Activated CD4-positive, alpha-beta T cell treated with anti-CD3 and anti-CD28 coated beads, Interleukin-2, amount 10 ng/mL, durations not matched to agents 24 days and 14 days (primary cell): ENCODE measurements around the gene NQO2. TPM values are rescaled to one million over a fixed set of nuclear protein-coding genes. Genes with fewer than 3 reads are reported as not detected.
"Not testable (repeated sequence)": the region's sequence is repeated elsewhere in the genome, so short reads cannot be mapped to it uniquely, and the experiment has no call there.

Source experiments
- DNase-seq: peaks from one replicate; pipeline ENCODE4 v3.0.0; 2022
- H3K27ac Mint-ChIP-seq: one replicate; pipeline ENCODE4 v1.8.0; 2022; ENCODE audit warnings: mild to moderate bottlenecking, mixed read lengths
- H3K27me3 Mint-ChIP-seq: one replicate; pipeline ENCODE4 v1.8.0; 2022; ENCODE audit warnings: mixed read lengths
- H3K36me3 Mint-ChIP-seq: one replicate; pipeline ENCODE4 v1.8.0; 2022; ENCODE audit warnings: low read depth, mild to moderate bottlenecking, mixed read lengths
- H3K4me1 Mint-ChIP-seq: one replicate; pipeline ENCODE4 v1.8.0; 2021; ENCODE audit warnings: mixed read lengths
- H3K4me3 Mint-ChIP-seq: one replicate; pipeline ENCODE4 v1.8.0; 2022; ENCODE audit warnings: mild to moderate bottlenecking, moderate library complexity, mixed read lengths
- H3K9me3 Mint-ChIP-seq: one replicate; pipeline ENCODE4 v1.8.0; 2021; ENCODE audit warnings: mixed read lengths
- intact Hi-C: fragments of 100-400 bp; cut with micrococcal nuclease; formaldehyde crosslinking; loops from one replicate; pipeline ENCODE4 v1.15.1; 2023
- total RNA-seq: library from RNA; stranded (reverse); gene quantifications from 2 replicates; pipeline ENCODE4 v1.2.3, GENCODE V29; 2022

Gene NQO2
- total RNA-seq, 1 donor from 2014 or later: 29.1 TPM

GRCh38 chr6:3057063-3057770 lies 57.5 kb downstream of the NQO2 start:
- Mint-ChIP-seq H3K36me3 (no peaks in the 10 kb centered on the region), H3K27me3 (peaks cover 8% of the 10 kb centered on the region), H3K4me1 (peaks cover 40% of the 10 kb centered on the region), H3K4me3 (no peak overlapping the region), H3K9me3 (no peaks in the 10 kb centered on the region), H3K27ac (no peak overlapping the region)
- no peak for DNase-seq
- intact Hi-C loops: no loop called here

DNA sequence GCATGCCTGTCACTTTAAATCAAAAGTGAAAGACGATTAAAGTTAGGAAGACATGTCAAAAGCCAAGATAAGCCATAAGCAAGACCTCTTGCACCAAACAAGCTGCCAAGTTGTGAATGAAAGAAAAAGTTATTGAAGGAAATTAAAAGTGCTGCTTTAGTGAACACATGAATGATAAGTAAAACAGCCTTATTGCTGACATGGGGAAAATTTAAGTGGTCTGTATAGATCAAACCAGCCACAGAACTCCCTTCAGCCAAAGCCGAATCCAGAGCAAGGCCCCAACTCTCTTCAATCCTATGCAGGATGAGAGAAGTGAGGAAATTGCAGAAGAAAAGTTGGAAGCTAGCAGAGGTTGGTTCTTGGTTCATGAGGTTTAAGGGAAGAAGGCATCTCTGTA lies 59.3 kb downstream of the NQO2 start:
- Mint-ChIP-seq H3K27ac (peak overlapping the region; percentile 38), H3K36me3 (no peaks in the 10 kb centered on the region), H3K4me3 (peak overlapping the region; percentile 6), H3K4me1 (peaks cover 27% of the 10 kb centered on the region), H3K9me3 (no peaks in the 10 kb centered on the region), H3K27me3 (peaks cover 8% of the 10 kb centered on the region)
- no peak for DNase-seq
- intact Hi-C loops: no loop called here

GRCh38 chr6:3060092-3060491 lies 60.4 kb downstream of the NQO2 start:
- H3K4me3 Mint-ChIP-seq, H3K9me3 Mint-ChIP-seq, H3K27ac Mint-ChIP-seq, H3K27me3 Mint-ChIP-seq, intact Hi-C loops, H3K36me3 Mint-ChIP-seq, DNase-seq: not testable (repeated sequence)
- peaks cover 26% of the 10 kb centered on the region for H3K4me1 Mint-ChIP-seq

DNA sequence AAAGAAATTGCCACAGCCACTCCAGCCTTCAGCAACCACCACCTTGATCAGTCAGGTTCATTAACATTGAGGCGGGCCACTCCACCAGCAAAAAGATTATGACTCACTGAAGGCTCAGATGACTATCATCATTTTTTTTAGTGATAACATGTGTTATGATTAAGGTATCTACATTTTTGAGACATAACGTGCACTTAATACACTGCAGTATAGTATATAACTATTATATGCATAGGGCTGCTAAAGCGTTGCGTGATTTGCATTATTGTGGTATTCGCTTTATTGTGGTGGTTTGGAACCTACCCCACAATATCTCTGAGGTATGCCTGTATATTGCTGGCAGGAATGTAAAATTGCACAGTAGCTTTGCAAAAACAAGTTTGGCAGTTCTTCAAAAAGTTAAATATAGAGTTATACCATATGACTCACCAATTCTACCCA lies 61.8 kb downstream of the NQO2 start:
- no peaks in the 10 kb centered on the region for H3K9me3 Mint-ChIP-seq
- peaks cover 4% of the 10 kb centered on the region for H3K36me3 Mint-ChIP-seq
- peaks cover 29% of the 10 kb centered on the region for H3K4me1 Mint-ChIP-seq
- H3K27ac Mint-ChIP-seq: no peak overlapping the region
- H3K4me3 Mint-ChIP-seq: no peak overlapping the region
- intact Hi-C loops: no loop called here
- no peak for DNase-seq
- peaks cover 6% of the 10 kb centered on the region for H3K27me3 Mint-ChIP-seq

GRCh38 chr6:3063340-3063732 lies 63.6 kb downstream of the NQO2 start:
- Mint-ChIP-seq H3K4me1 (peaks cover 39% of the 10 kb centered on the region), H3K4me3 (peak overlapping the region; percentile 88), H3K27ac (peak overlapping the region; percentile 75)
- DNase-seq, H3K27me3 Mint-ChIP-seq, H3K36me3 Mint-ChIP-seq, intact Hi-C loops, H3K9me3 Mint-ChIP-seq: not testable (repeated sequence)

DNA sequence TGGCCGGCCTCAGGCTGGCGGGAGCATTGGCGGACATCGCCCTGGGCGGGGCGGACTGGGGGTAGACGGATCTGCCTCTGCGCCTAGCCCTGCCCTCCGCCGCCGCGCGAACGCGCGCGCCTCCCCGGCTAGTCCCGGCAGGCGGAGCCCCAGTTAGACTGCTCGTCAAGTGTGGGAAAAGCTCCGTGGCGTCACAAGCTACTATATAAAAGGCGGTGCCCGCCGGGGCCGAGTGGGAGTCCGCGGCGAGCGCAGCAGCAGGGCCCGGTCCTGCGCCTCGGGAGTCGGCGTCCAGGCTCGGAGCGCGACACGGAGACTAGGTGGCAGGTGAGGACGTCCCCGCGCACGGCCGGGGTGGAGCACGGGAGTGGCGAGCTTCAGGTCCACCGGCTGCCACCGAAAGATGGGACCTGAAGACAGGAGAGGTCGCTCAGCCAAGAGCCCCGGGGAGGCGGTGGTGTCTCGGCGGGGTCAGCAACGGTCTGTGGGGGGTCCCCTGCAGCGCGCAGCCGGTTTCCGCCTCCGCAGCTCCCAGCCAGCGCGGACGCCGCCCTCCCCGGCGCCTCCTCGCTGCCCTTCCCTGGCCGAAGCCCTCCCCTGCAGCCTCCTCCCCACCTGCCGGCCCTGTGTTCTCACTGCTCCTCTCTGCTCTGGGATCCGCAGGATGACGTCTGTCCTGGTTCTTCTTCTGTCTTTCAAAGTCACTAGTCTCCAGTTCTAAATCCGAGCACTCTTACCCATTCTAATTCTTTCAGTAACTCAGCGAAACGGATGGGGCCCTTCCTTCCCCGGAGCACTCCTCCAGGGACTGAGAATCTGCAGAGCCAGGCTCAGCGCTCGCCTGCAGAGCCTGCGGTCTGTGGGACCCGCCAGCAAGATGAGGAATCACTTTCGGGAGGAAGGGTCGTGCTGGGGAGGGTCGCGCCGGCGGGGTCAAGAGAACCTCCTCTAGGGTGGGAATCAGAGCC lies 64.3 kb downstream of the NQO2 start:
- H3K27me3 Mint-ChIP-seq: no peaks in the 10 kb centered on the region
- peaks cover 33% of the 10 kb centered on the region for H3K4me1 Mint-ChIP-seq
- H3K27ac Mint-ChIP-seq: peak overlapping the region; percentile 89
- H3K36me3 Mint-ChIP-seq: peaks cover 9% of the 10 kb centered on the region
- peak overlapping the region; percentile 88 for H3K4me3 Mint-ChIP-seq
- intact Hi-C loops: no loop called here
- H3K9me3 Mint-ChIP-seq: no peaks in the 10 kb centered on the region
- DNase-seq: peak; percentile 98

DNA sequence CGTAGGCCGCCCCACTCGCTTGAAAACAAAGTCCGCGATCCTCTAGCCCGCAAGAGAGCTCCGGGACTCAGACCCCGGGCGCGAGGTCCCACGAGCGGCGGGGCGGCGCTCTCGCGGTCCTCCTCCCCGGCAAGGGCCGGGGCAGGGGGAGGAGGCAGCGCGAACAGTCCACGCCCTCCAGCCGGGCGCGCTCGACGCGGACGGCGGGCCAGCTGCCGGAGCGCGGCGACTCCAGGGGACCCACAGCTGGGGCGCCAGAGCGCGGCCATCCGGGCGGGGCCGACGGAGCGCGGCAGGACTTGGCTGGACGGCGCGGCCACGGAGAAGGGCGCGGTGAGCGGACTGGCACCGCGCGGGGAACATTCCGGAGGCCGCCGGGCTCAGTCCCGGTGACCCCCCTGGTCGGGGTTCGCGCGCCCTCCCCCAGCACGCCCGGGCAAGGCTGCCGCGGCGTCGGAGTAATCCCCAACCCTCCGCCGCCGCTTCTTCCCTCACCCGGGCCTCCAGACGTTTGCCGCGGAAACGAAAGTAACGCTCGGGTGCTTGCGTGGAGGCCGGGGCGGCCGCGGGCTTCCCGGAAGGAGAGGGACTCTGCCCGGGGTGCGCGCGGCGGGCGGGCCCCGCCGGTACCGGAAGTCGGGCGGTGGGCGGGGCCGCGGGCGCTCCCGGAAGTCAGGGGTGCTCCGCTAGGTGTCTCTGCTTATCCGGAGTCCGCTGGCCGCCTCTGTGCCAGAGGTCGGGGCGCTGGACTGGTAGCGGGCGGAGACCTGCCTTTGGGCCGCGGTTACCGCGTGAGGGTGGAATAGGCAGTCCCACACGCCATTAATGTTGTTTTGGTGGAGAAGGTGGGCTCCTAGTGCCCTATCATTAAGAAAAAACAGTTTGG lies 68.9 kb downstream of the NQO2 start, which contains the start of gene RIPK1:
TSS of gene RIPK1 (plus strand) at position 166 of the 886 bp plus-strand sequence. CDS start 8,330 bp downstream, outside the sequence.
- intact Hi-C loops: loop anchor here (1.0 to 5.0 kb wide), 6 partner anchors 50 to 303 kb away; partner anchors contain the start of genes BPHL, NQO2, SERPINB1 and WRNIP1
- no peaks in the 10 kb centered on the region for H3K9me3 Mint-ChIP-seq
- H3K27me3 Mint-ChIP-seq: no peaks in the 10 kb centered on the region
- H3K4me1 Mint-ChIP-seq: peaks cover 47% of the 10 kb centered on the region
- H3K36me3 Mint-ChIP-seq: peaks cover 17% of the 10 kb centered on the region
- peak within 1 kb of the TSS; percentile 98 for H3K4me3 Mint-ChIP-seq
- peak within 1 kb of the TSS; percentile 97 for H3K27ac Mint-ChIP-seq
- peak; percentile 99 for DNase-seq

Other genes starting within 250 kb of the NQO2 start
- gene MYLK4, start 249.0 kb upstream of the NQO2 start, total RNA-seq: 0.07 and 0.14 TPM in 2 replicates
- 49.3 and 50.5 TPM in 2 replicates for gene WRNIP1, start 234.5 kb upstream of the NQO2 start, total RNA-seq
- gene SERPINB1, start 158.0 kb upstream of the NQO2 start, total RNA-seq: 76.1 and 79.9 TPM in 2 replicates
- 81.3 and 83.8 TPM in 2 replicates for gene SERPINB9, start 96.6 kb upstream of the NQO2 start, total RNA-seq
- gene SERPINB6, start 28.3 kb upstream of the NQO2 start, total RNA-seq: 33.1 and 36.2 TPM in 2 replicates
- gene RIPK1, start 68.6 kb downstream of the NQO2 start, total RNA-seq: 17.0 and 17.9 TPM in 2 replicates
- gene BPHL, start 118.8 kb downstream of the NQO2 start, total RNA-seq: 6.8 and 7.7 TPM in 2 replicates
- 3.9 and 4.7 TPM in 2 replicates for gene TUBB2A, start 157.7 kb downstream of the NQO2 start, total RNA-seq
- gene TUBB2B, start 227.8 kb downstream of the NQO2 start, total RNA-seq: 0.12 TPM in 1 of 2 replicates, not detected in the other